ENCODE results near the gene OR2F1.

- TF ChIP-seq, protein P1, sequence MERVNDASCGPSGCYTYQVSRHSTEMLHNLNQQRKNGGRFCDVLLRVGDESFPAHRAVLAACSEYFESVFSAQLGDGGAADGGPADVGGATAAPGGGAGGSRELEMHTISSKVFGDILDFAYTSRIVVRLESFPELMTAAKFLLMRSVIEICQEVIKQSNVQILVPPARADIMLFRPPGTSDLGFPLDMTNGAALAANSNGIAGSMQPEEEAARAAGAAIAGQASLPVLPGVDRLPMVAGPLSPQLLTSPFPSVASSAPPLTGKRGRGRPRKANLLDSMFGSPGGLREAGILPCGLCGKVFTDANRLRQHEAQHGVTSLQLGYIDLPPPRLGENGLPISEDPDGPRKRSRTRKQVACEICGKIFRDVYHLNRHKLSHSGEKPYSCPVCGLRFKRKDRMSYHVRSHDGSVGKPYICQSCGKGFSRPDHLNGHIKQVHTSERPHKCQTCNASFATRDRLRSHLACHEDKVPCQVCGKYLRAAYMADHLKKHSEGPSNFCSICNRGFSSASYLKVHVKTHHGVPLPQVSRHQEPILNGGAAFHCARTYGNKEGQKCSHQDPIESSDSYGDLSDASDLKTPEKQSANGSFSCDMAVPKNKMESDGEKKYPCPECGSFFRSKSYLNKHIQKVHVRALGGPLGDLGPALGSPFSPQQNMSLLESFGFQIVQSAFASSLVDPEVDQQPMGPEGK (CRISPR knock-in tag; IDR thresholded peaks at IDR 0.05; ENCODE audit: borderline replicate concordance) = no peak
- TF ChIP-seq ZFP30 (CRISPR knock-in tag; IDR thresholded peaks at IDR 0.05) (no peak), ARNTL (CRISPR knock-in tag; IDR thresholded peaks at IDR 0.05; ENCODE audit: borderline replicate concordance, low read depth) (no peak), POU6F1 (CRISPR knock-in tag; IDR thresholded peaks at IDR 0.05; ENCODE audit: borderline replicate concordance, low read depth) (no peak), ZNF565 (CRISPR knock-in tag; conservative IDR thresholded peaks at IDR 0.05; ENCODE audit: low read depth) (no peak), RARB (CRISPR knock-in tag; IDR thresholded peaks at IDR 0.05) (no peak), GLIS3 (CRISPR knock-in tag; IDR thresholded peaks at IDR 0.05) (no peak), TOX (CRISPR knock-in tag; IDR thresholded peaks at IDR 0.05; ENCODE audit: borderline replicate concordance) (no peak), CREB5 (CRISPR knock-in tag; IDR thresholded peaks at IDR 0.05; ENCODE audit: low read depth) (no peak), TCF4 (CRISPR knock-in tag; IDR thresholded peaks at IDR 0.05; ENCODE audit: borderline replicate concordance) (no peak), SNAI2 (CRISPR knock-in tag; IDR thresholded peaks at IDR 0.05) (no peak), BACH2 (CRISPR knock-in tag; IDR thresholded peaks at IDR 0.05; ENCODE audit: borderline replicate concordance) (no peak)
These were observed 51.5 kb downstream of the OR2F1 start for GRCh38 chr7:144006029-144006691.
